NCI-H2171 treated with DMSO at 0.1 percent for 48 hours (cell line): ENCODE data around the gene MRPS31.
"Not testable (repeated sequence)": the region's sequence is repeated elsewhere in the genome, so short reads cannot be mapped to it uniquely, and the experiment has no call there.

ENCODE experiments used
- DNase-seq: peaks from one replicate; lab custom pipeline; 2025; lab: John Stamatoyannopoulos, UW

MRPS31 gene

GRCh38 chr13:40758811-40759210 is 12.2 kb downstream of the MRPS31 start:
- DNase-seq: no peak

DNA sequence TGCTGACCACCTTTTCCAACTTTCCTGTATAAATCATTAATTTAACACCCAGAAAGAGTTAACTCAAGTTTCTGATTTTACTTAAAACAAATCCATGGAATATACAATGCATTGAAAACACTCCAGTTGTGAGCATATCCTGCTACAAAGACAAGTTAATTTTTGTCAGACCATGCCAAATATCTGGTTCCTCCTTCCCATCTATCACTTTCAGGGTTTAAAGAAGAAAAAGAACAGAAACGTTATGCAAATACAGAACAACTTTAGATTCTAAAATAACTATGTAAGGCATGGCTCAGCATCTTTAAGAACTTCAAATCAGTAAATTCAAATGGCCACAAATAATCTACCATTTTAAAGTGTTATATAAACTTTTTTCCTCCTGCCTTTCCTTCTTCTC is 14.9 kb downstream of the MRPS31 start:
- no peak for DNase-seq

DNA sequence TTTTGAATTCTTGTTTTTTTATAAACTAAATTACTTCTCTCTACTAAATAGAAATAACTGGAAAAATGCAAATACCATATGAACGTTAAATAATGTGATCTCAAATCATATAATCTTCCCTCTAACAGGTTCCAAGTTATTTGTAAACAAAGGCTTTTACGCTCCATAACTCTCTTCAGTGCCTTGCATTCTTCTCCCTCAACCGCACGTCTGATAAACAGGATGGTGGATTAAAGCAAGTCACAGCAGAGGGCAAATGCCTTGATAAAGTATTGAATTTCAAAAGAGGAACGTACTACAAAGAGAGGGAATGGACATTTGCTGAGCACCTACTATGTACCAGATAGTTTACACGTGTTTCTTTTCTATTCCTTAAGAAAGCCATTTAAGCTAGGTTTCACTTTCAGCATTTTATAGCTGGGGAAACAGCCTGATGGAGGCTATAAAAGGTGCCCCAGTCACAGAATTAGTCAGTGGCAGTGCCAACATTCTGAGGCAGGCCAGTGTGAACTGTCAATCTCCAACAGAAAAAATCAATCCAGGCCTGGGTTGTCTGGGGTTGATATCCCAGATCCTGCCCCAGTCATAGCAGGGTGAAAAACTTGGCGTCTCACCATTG is 15.8 kb downstream of the MRPS31 start:
- DNase-seq: no peak

GRCh38 chr13:40749327-40749726 is 21.7 kb downstream of the MRPS31 start:
- no peak for DNase-seq

GRCh38 chr13:40735232-40735548 is 35.8 kb downstream of the MRPS31 start:
- not testable (repeated sequence) for DNase-seq

DNA sequence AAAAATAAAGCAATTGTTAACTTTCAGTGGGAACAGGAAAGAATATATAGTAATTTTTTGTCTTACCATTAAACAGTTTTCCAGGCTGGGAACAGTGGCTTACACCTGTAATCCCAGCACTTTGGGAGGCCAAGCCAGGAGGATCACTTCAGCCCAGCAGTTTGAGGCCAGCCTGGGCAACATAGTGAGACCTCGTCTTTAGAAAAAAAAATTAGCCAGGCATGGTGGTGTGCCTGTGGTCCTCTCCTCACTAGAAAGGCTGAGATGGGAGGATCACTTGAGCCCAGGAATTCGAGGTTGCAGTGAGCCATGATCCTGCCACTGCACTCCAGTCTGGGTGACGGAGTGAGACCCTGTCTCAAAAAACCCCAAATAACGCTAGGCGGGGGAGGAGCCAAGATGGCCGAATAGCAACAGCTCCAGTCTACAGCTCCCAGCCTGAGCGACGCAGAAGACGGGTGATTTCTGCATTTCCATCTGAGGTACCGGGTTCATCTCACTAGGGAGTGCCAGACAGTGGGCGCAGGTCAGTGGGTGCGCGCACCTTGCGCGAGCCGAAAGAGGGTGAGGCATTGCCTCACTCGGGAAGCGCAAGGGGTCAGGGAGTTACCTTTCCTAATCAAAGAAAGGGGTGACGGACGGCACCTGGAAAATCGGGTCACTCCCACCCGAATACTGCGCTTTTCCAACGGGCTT is 36.3 kb downstream of the MRPS31 start:
- peak; percentile 7 for DNase-seq

GRCh38 chr13:40732658-40733057 is 38.3 kb downstream of the MRPS31 start:
- no peak for DNase-seq

GRCh38 chr13:40728595-40728994 is 42.4 kb downstream of the MRPS31 start:
- no peak for DNase-seq

DNA sequence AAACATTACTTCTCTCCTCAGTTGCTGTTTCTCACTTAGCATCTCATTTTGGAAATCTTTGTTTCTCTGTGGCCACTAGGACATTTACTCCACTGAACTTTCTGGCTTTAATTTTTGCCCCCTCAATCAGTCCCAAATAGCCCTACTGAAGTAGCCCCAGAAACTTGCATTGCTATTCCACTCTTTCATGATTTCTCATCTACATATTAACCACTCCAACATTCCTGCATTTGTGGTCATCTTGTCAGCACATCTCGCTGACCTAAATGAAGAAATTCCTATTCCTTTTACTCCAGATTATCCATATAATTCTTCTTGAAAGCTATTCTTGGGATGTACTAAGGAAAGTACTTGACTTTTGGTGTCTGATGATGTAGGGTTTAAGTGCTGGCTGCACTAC is 56.6 kb downstream of the MRPS31 start:
- DNase-seq: not testable (repeated sequence)

- no peak for DNase-seq
Measured at GRCh38 chr13:40706439-40706838, 64.6 kb downstream of the MRPS31 start.

DNA sequence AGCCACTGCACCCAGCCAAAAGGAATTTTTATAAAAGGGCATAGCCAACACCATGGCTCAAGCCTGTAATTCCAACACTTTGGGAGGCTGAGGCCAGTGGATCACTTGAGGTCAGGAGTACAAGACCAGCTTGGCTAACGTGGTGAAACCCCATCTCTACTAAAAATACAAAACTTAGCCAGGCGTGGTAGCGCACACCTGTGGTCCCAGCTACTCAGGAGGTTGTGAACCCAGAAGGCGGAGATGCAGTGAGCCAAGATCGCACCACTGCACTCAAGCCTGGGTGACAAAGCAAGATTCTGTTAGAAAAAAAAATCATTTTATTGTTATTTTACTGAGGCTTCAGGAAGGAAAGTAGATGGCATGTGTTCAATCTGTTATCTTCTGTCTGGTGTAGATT is 73.3 kb downstream of the MRPS31 start:
- DNase-seq: no peak

DNA sequence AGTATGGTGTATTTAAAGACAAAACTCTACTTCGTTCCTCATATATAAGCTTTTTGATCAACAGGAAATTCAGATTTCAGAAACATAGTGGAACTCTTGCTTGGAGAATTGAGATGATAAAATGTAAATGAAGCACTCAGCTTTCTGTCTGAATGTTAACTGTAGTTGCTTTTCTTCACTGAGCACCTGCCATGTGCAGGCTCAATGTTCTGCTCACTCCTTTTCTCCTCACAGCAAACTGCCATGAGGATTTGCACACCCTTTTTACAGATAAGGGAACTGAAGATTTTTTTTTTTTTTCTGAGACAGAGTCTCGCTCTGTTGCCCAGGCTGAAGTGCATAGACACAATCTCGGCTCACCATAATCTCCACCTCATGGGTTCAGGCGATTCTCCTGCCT is 76.6 kb downstream of the MRPS31 start:
- DNase-seq: no peak

GRCh38 chr13:40692946-40693345 is 78.0 kb downstream of the MRPS31 start:
- no peak for DNase-seq

DNA sequence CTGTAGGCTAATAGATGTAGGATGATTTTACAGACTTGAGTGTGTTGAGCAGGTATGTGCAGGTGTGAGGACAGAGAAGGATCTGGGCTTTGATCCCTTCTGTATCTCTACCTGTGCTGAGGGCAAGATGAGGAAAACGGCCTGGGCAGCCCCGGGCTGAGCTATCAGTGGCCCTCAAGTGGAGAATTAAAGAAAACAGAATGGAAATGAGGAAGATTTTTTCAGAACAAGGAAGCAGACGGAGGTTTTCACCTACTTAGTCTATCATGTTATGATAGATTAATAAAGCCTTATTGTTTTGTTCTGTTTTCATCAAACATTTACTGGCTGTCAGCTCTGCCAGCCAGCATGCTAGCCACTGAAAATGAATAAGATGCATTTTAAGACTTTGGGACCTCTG is 82.2 kb downstream of the MRPS31 start:
- no peak for DNase-seq

DNA sequence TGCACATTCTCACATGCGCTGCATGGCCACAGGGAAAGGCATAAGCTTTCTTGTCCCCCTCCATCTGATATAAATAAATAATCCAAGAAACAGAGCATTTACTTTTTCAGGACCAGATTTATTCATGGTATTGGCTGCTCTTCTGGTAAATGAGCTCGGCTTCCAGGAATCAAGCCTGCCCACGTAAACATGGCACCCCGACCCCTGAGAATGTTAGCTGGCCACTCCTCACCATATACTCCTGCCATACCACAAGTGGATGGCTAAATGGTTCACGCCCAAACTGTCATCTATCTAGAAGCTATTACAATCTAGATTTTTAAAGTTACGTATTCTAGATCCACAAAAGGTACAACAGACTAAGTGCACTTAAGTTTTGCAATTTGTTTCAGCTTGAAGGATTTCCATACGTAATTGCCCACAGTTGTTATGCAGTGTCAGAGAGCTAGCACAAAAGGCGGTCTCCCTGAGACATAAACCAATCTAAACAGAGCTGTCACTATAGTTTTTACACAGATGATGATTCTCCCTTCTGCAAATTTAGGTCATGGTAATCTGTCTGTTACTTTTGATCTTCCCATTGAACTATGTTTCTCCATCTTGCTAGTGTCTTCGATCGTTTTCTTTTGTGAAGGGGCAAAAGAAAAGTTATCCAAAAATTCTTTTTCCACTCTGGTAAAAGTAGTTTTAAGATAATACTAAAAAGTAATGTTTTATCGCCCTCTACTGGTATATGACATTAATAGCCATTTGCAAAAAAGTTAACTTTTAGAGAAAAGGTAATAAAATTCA is 88.3 kb downstream of the MRPS31 start:
- DNase-seq: peak; percentile 70

- DNase-seq: peak; percentile 31
Measured at GRCh38 chr13:40681341-40682146, 89.4 kb downstream of the MRPS31 start.

GRCh38 chr13:40680659-40681323 is 90.2 kb downstream of the MRPS31 start:
- DNase-seq: no peak

DNA sequence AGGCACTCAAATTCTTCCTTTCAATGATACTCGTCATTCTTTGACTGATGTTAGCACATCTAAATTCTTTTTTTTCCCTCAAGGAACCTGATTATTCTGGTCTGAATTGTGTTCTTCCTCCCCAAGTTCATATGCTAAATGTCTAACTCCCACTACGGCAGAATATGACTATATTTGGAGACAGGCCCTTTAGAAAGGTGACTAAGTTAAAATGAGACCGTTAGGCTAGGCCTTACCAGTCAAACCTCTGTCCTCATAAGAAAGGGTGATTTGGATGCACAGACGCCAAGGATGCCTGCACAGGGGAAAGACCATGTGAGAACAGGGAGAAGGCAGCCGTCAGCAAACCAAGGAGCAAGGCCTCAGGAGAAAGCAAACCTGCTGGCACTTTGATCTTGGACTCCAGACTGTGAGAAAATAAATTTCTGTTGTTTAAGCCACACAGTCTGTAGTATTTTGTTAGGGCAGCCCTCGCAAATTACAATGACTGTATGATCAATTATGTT is 91.5 kb downstream of the MRPS31 start:
- DNase-seq: no peak
